ENCODE data around the gene RIPPLY2. TPM values are rescaled to one million over a fixed set of nuclear protein-coding genes. Genes with fewer than 3 reads are reported as not detected.

Gene RIPPLY2
- total RNA-seq, 1 donor from 2014 or later = not detected

GRCh38 chr6:83838727-83839126 lies 14.4 kb upstream of the RIPPLY2 start:
- intact Hi-C loops (cut with DNase I) = no loop called here

GRCh38 chr6:83844170-83844569 lies 9.0 kb upstream of the RIPPLY2 start:
- Histone ChIP-seq H3K27ac (no peak overlapping the region), H3K4me1 (no peaks in the 10 kb centered on the region), H3K4me3 (no peak overlapping the region), H3K36me3 (no peaks in the 10 kb centered on the region), H3K9me3 (no peaks in the 10 kb centered on the region), H3K27me3 (no peaks in the 10 kb centered on the region)
- intact Hi-C loops (cut with DNase I) = no loop called here
- no peak for TF ChIP-seq POLR2AphosphoS5 (IDR thresholded peaks at IDR 0.05; ENCODE audit: insufficient read depth in 1 of 2, low read depth in 1 of 2)
- no peak for DNase-seq (ENCODE audit: extremely low spot score in 2 of 2)

More at GRCh38 chr6:83838727-83839126, 14.4 kb upstream of the RIPPLY2 start:
- no peaks in the 10 kb centered on the region for H3K9me3 ChIP-seq
- H3K27me3 ChIP-seq = no peaks in the 10 kb centered on the region
- H3K4me3 ChIP-seq = no peak overlapping the region
- no peaks in the 10 kb centered on the region for H3K4me1 ChIP-seq
- TF ChIP-seq POLR2A (IDR thresholded peaks at IDR 0.05) (no peak), CTCF (IDR thresholded peaks at IDR 0.05) (no peak), POLR2AphosphoS5 (IDR thresholded peaks at IDR 0.05; ENCODE audit: insufficient read depth in 1 of 2, low read depth in 1 of 2) (no peak)
- H3K27ac ChIP-seq = no peak overlapping the region
- no peaks in the 10 kb centered on the region for H3K36me3 ChIP-seq
- no peak for DNase-seq (ENCODE audit: extremely low spot score in 2 of 2)

- TF ChIP-seq POLR2AphosphoS5 (IDR thresholded peaks at IDR 0.05; ENCODE audit: insufficient read depth in 1 of 2, low read depth in 1 of 2) (no peak), CTCF (IDR thresholded peaks at IDR 0.05) (no peak), POLR2A (IDR thresholded peaks at IDR 0.05) (no peak)
- no peaks in the 10 kb centered on the region for H3K9me3 ChIP-seq
- intact Hi-C loops (cut with DNase I) = no loop called here
- no peaks in the 10 kb centered on the region for H3K27me3 ChIP-seq
- no peak overlapping the region for H3K27ac ChIP-seq
- DNase-seq (ENCODE audit: extremely low spot score in 2 of 2) = no peak
- no peak overlapping the region for H3K4me3 ChIP-seq
- H3K36me3 ChIP-seq = no peaks in the 10 kb centered on the region
- no peaks in the 10 kb centered on the region for H3K4me1 ChIP-seq
These were observed 6.9 kb upstream of the RIPPLY2 start for GRCh38 chr6:83846291-83846690.

GRCh38 chr6:83847179-83847578 lies 6.0 kb upstream of the RIPPLY2 start:
- Histone ChIP-seq H3K9me3 (no peaks in the 10 kb centered on the region), H3K4me1 (no peaks in the 10 kb centered on the region), H3K27ac (no peak overlapping the region), H3K27me3 (no peaks in the 10 kb centered on the region), H3K4me3 (no peak overlapping the region), H3K36me3 (no peaks in the 10 kb centered on the region)
- TF ChIP-seq POLR2AphosphoS5 (IDR thresholded peaks at IDR 0.05; ENCODE audit: insufficient read depth in 1 of 2, low read depth in 1 of 2) (no peak), CTCF (IDR thresholded peaks at IDR 0.05) (no peak), POLR2A (IDR thresholded peaks at IDR 0.05) (no peak)
- intact Hi-C loops (cut with DNase I) = no loop called here
- no peak for DNase-seq (ENCODE audit: extremely low spot score in 2 of 2)

- H3K27ac ChIP-seq = no peak overlapping the region
- TF ChIP-seq POLR2A (IDR thresholded peaks at IDR 0.05) = no peak
- TF ChIP-seq CTCF (IDR thresholded peaks at IDR 0.05) = no peak
- TF ChIP-seq POLR2AphosphoS5 (IDR thresholded peaks at IDR 0.05; ENCODE audit: insufficient read depth in 1 of 2, low read depth in 1 of 2) = no peak
- H3K4me1 ChIP-seq = peaks cover 14% of the 10 kb centered on the region
- H3K4me3 ChIP-seq = no peak overlapping the region
- H3K27me3 ChIP-seq = no peaks in the 10 kb centered on the region
- H3K36me3 ChIP-seq = no peaks in the 10 kb centered on the region
- intact Hi-C loops (cut with DNase I) = no loop called here
- no peaks in the 10 kb centered on the region for H3K9me3 ChIP-seq
- DNase-seq (ENCODE audit: extremely low spot score in 2 of 2) = no peak
These were observed 4.0 kb upstream of the RIPPLY2 start for GRCh38 chr6:83849127-83849526.
